Neural cell (in vitro differentiated cells): ENCODE measurements around the gene NACC2. TPM values are rescaled to one million over a fixed set of nuclear protein-coding genes. Genes with fewer than 3 reads are reported as not detected.

Source experiments
- H2AFZ ChIP-seq: fragments of 200-600, 300-800 bp; sonication (generic), shearing (Covaris generic); 2 replicates; pipeline ENCODE4 v1.6.0; 2014; ENCODE audit warnings: low read depth, mild to moderate bottlenecking, antibody characterized with exemption, low read length, moderate library complexity
- H3F3A ChIP-seq: fragments of 200-600 bp; shearing (Covaris generic); 2 replicates; pipeline ENCODE4 v1.6.1; 2016; ENCODE audit warnings: mild to moderate bottlenecking, moderate library complexity, mixed read lengths, antibody characterized with exemption, low read length; ENCODE audit not compliant: insufficient read depth, poor library complexity, severe bottlenecking
- H3K27ac ChIP-seq: fragments of 200-600, 300-800 bp; sonication (generic), shearing (Covaris generic); 2 replicates; pipeline ENCODE4 v1.5.1; 2014; ENCODE audit warnings: mild to moderate bottlenecking, low read length, moderate library complexity
- H3K27me3 ChIP-seq: fragments of 300-800, 200-600 bp; sonication (generic), shearing (Covaris generic); 2 replicates; pipeline ENCODE4 v1.6.0; 2014; ENCODE audit warnings: mild to moderate bottlenecking, low read depth, low read length, moderate library complexity; ENCODE audit not compliant: insufficient read depth
- H3K36me3 ChIP-seq: fragments of 300-800, 200-600 bp; sonication (generic), shearing (Covaris generic); 2 replicates; pipeline ENCODE4 v1.5.1; 2014; ENCODE audit warnings: mild to moderate bottlenecking, antibody characterized with exemption, low read length, moderate library complexity; ENCODE audit not compliant: insufficient read depth
- H3K4me2 ChIP-seq: fragments of 300-800, 200-600 bp; sonication (generic), shearing (Covaris generic); 2 replicates; pipeline ENCODE4 v1.6.0; 2014; ENCODE audit warnings: mild to moderate bottlenecking, low read length
- H3K4me3 ChIP-seq: fragments of 300-800, 200-600 bp; sonication (generic), shearing (Covaris generic); 2 replicates; pipeline ENCODE4 v1.5.1; 2014; ENCODE audit warnings: mild to moderate bottlenecking, low read length, moderate library complexity
- H3K79me2 ChIP-seq: fragments of 200-600 bp; shearing (Covaris generic); replicated peaks from 2 replicates; pipeline ENCODE4 v1.6.0; 2014; ENCODE audit warnings: mild to moderate bottlenecking, low read length, moderate library complexity; ENCODE audit not compliant: insufficient read depth
- H3K9ac ChIP-seq: fragments of 300-800, 200-600 bp; sonication (generic), shearing (Covaris generic); 2 replicates; pipeline ENCODE4 v1.6.1; 2016; ENCODE audit warnings: mild to moderate bottlenecking, low read length, mixed read lengths
- H3K9me2 ChIP-seq: fragments of 200-600 bp; shearing (Covaris generic); 2 replicates; pipeline ENCODE4 v1.6.1; 2016; ENCODE audit warnings: mild to moderate bottlenecking, low read length, mixed read lengths; ENCODE audit not compliant: insufficient read depth
- H3K9me3 ChIP-seq: fragments of 200-600, 300-800 bp; sonication (generic), shearing (Covaris generic); 2 replicates; pipeline ENCODE4 v1.6.1; 2016; ENCODE audit warnings: mild to moderate bottlenecking, mixed run types, low read length, moderate library complexity, mixed read lengths
- H4K20me1 ChIP-seq: fragments of 200-600 bp; shearing (Covaris generic); 2 replicates; pipeline ENCODE4 v1.6.1; 2016; ENCODE audit warnings: mild to moderate bottlenecking, mixed run types; ENCODE audit not compliant: insufficient read depth
- CTCF ChIP-seq: fragments of 450-650 bp; IDR thresholded peaks from 2 replicates; pipeline ENCODE4 v1.5.1; 2014; ENCODE audit warnings: antibody characterized with exemption, mild to moderate bottlenecking, moderate library complexity; ENCODE audit not compliant: poor library complexity, severe bottlenecking
- EP300 ChIP-seq: fragments of 450-650 bp; conservative IDR thresholded peaks from 2 replicates; pipeline ENCODE4 v1.6.1; 2014; ENCODE audit warnings: antibody characterized with exemption, mild to moderate bottlenecking, moderate library complexity; ENCODE audit not compliant: poor library complexity, severe bottlenecking
- EZH2 ChIP-seq: fragments of 200-600, 300-800 bp; shearing (Covaris generic), sonication (generic); IDR thresholded peaks from 2 replicates; pipeline ENCODE4 v1.6.1; 2014; ENCODE audit warnings: antibody characterized with exemption, low read length, borderline replicate concordance, mild to moderate bottlenecking; ENCODE audit not compliant: insufficient read depth, poor library complexity, severe bottlenecking
- MXI1 ChIP-seq: fragments of 450-650 bp; conservative IDR thresholded peaks from 2 replicates; pipeline ENCODE4 v1.6.1; 2014; ENCODE audit warnings: antibody characterized with exemption, mild to moderate bottlenecking; ENCODE audit not compliant: poor library complexity, severe bottlenecking
- POLR2AphosphoS5 ChIP-seq: IDR thresholded peaks from 2 replicates; pipeline ENCODE4 v1.6.1; 2012
- RAD21 ChIP-seq: fragments of 450-650 bp; conservative IDR thresholded peaks from 2 replicates; pipeline ENCODE4 v1.6.1; 2014; ENCODE audit warnings: antibody characterized with exemption, mild to moderate bottlenecking, moderate library complexity
- REST ChIP-seq: IDR thresholded peaks from 2 replicates; pipeline ENCODE4 v1.6.1; 2012; ENCODE audit warnings: borderline replicate concordance
- SMC3 ChIP-seq: fragments of 450-650 bp; conservative IDR thresholded peaks from 2 replicates; pipeline ENCODE4 v1.6.1; 2014; ENCODE audit warnings: antibody characterized with exemption, mild to moderate bottlenecking, moderate library complexity; ENCODE audit not compliant: poor library complexity
- TAF1 ChIP-seq: IDR thresholded peaks from 2 replicates; pipeline ENCODE4 v1.6.1; 2012; ENCODE audit warnings: low read depth
- polyA plus RNA-seq: library from polyadenylated mRNA; depleted of rRNA; stranded (reverse); fragments of >200 nt; gene quantifications from 2 replicates; pipeline ENCODE4 v1.2.3, GENCODE V29; 2014

The NACC2 gene
- polyA plus RNA-seq, 1 donor from 2014 or later: 1.7 TPM

GRCh38 chr9:136117291-136117915, 22.3 kb upstream of the NACC2 start:
- Histone ChIP-seq H3K9me2 (no peaks in the 10 kb centered on the region), H3K36me3 (no peaks in the 10 kb centered on the region), H3K27ac (peak overlapping the region; percentile 80), H3K4me3 (peak overlapping the region; percentile 90), H3K4me2 (peak overlapping the region; percentile 34), H3K79me2 (no peaks in the 10 kb centered on the region), H4K20me1 (no peaks in the 10 kb centered on the region), H3K9ac (peak overlapping the region; percentile 90), H3F3A (no peaks in the 10 kb centered on the region), H3K27me3 (no peaks in the 10 kb centered on the region), H3K9me3 (no peaks in the 10 kb centered on the region), H2AFZ (no peak overlapping the region)
- TF ChIP-seq SMC3 (no peak), EZH2 (no peak), POLR2AphosphoS5 (no peak), TAF1 (no peak), MXI1 (no peak), EP300 (no peak), REST (no peak), CTCF (no peak), RAD21 (no peak)

GRCh38 chr9:136116360-136117098, 21.4 kb upstream of the NACC2 start:
- Histone ChIP-seq H3K4me2 (no peak overlapping the region), H3K79me2 (no peaks in the 10 kb centered on the region), H3K27ac (no peak overlapping the region), H3K9ac (no peak overlapping the region), H3F3A (no peaks in the 10 kb centered on the region), H3K27me3 (no peaks in the 10 kb centered on the region), H3K9me2 (no peaks in the 10 kb centered on the region), H3K9me3 (no peaks in the 10 kb centered on the region), H3K36me3 (no peaks in the 10 kb centered on the region), H4K20me1 (no peaks in the 10 kb centered on the region), H3K4me3 (no peak overlapping the region), H2AFZ (no peak overlapping the region)
- no peak for TF ChIP-seq RAD21
- TF ChIP-seq CTCF: no peak
- no peak for TF ChIP-seq EZH2
- no peak for TF ChIP-seq TAF1
- TF ChIP-seq POLR2AphosphoS5: no peak
- no peak for TF ChIP-seq SMC3
- TF ChIP-seq REST: no peak
- TF ChIP-seq MXI1: no peak
- TF ChIP-seq EP300: no peak
